ENCODE measurements around the gene ADGRG6.

DNA sequence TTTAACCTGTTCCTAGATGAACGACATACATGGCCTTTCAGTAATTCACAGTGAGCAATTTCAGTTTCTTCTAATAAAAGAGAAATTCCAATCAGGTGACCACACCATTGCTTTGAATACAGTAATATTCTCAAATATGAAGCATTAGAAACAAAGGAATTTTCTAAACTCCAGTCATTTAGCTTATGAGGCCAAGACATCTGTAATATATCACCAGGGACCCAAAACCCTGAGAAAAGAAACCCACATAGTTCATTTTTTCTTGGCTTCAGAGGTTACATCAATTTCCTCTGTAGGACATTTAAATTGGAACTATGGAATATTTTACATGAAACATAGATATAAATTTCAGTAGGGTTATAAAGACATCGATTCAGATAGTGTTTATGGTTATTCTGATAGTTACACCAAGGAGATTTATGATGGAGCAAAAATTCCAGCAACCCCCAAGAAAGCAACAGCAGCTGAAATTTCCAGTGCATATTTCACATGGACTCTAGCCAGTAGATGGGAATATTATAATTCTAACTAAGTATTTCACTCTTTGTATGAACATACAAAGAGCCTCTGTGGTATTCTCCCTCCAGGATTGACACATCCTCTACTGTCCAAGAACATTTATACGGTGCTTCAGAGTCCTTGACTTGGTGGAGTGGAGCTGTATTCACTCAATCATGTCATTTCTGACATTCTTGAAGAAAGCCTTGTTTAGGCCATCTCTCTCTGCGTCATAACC is 82.9 kb downstream of the ADGRG6 start:
- no peak for TF ChIP-seq EZH2 (IDR thresholded peaks at IDR 0.05; ENCODE audit: insufficient read depth, poor library complexity, severe bottlenecking)
- 0 out of 2 replicates have a peak, but pooled peaks have one; percentile 34 for TF ChIP-seq EZH2phosphoT487 (IDR thresholded peaks at IDR 0.05; ENCODE audit: insufficient read depth, low read depth)
